ENCODE results near the gene TRIM67.

GRCh38 chr1:231153726-231154125, 8.1 kb upstream of the TRIM67 start:
- TF ChIP-seq CTCF (conservative IDR thresholded peaks at IDR 0.05; ENCODE audit: low read depth, low read length) (no peak), EZH2phosphoT487 (IDR thresholded peaks at IDR 0.05; ENCODE audit: borderline replicate concordance, low read length) (no peak), EZH2 (IDR thresholded peaks at IDR 0.05; ENCODE audit: low read length, unreplicated experiment) (no peak)
